NCI-H526 (cell line): ENCODE data around the gene CDYL2.
"Not testable (repeated sequence)": the region's sequence is repeated elsewhere in the genome, so short reads cannot be mapped to it uniquely, and the experiment has no call there.

Experiments
- DNase-seq, 2 experiments: peaks; one replicate each; lab custom pipeline; 2025; lab: John Stamatoyannopoulos, UW

CDYL2 gene

GRCh38 chr16:80744856-80745255 is 59.5 kb downstream of the CDYL2 start:
- DNase-seq, result no peak

- DNase-seq, result no peak
These were observed 60.6 kb downstream of the CDYL2 start for GRCh38 chr16:80743772-80744171.

DNA sequence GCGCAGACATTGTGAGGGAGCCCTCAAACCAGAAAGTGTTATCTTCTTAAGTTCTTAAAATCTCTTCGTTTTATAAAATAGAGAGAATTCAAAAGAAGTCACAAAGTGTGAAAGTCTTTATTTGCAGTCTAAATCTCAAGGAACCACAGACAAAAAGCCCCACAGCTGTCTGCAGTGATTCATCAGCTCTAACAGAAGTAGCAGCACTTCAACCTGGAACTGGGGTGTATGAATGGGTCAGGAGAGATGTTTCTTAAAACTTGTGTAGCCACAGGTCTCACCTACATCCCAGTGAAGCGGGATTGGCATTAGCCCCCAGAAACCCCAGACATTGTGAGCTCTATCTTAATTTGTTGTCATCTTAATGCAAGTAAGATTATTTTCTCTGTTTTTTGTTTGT is 61.1 kb downstream of the CDYL2 start:
- no peak for DNase-seq

DNA sequence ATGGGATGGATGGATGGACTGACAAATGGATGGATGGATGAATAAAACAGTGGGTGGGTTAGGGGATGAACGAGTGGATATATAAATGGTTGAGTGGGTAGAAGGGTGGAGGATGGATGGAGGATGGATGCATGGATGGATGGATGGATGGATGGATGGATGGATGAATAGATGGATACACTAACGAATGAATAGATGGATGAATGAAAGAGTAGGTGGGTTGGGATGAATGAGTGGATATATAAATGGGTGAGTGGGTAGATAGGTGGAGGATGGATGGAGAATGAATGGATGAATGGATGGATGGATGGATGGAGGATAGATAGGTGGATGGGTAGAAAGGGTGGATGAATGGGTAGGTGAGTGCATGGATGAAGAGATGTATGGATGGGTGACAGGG is 62.1 kb downstream of the CDYL2 start:
- DNase-seq, result no peak

- DNase-seq, result no peak
These were observed 62.7 kb downstream of the CDYL2 start for GRCh38 chr16:80741724-80742123.

- no peak for DNase-seq
These were observed 64.9 kb downstream of the CDYL2 start for GRCh38 chr16:80739523-80739922.

- no peak for DNase-seq
These were observed 65.9 kb downstream of the CDYL2 start for GRCh38 chr16:80738521-80738920.

GRCh38 chr16:80735846-80736245 is 68.6 kb downstream of the CDYL2 start:
- no peak for DNase-seq

DNA sequence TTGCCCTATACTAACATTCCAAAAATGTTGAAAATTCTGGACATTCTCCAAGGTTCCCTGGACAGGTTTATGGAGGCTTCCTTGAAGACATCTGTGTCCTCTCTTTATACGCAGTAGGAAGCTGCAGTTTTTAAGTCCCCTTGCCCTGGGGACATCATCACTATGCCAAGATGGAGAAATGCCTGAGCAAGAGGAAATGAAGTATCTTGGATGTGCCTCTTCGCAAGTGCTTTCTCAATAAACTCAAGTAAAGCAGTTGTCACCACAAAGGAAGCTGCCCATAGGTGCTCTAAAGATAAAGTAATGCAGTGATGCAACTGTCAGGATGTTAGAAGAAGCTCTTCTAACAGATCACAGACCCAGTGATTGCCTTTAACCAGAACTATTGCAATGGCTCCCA is 71.0 kb downstream of the CDYL2 start:
- DNase-seq, result no peak

GRCh38 chr16:80731915-80732314 is 72.5 kb downstream of the CDYL2 start:
- DNase-seq, result no peak

- DNase-seq, result not testable (repeated sequence)
These were observed 77.2 kb downstream of the CDYL2 start for GRCh38 chr16:80727066-80727763.

DNA sequence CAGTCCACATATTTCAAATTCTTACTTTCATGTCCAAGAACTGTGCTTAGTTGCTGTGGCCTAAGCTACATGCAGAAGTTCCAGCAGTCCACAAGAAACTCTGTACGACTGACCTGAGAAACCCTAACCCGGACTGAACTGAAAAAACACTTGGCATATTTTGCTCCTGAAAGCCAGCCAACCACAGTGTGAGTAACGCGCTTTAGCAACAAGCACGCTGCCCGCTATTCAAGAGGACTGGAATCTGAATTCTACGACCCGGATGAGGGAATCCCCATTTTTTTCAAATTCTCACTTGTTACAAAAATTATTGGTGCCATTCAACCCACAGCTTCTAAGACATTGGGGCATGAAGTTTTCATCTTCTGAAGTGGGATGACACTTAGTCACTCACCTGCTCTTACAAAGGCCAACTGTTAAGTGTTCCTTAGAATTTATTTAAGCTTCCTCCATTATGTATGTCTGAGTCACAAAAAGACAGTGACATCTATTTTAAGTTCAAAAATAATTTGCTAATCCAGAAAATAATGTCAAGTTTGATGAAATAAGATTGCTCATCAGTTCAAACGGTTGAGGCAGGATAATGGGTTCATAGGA is 78.7 kb downstream of the CDYL2 start:
- DNase-seq, result no peak

DNA sequence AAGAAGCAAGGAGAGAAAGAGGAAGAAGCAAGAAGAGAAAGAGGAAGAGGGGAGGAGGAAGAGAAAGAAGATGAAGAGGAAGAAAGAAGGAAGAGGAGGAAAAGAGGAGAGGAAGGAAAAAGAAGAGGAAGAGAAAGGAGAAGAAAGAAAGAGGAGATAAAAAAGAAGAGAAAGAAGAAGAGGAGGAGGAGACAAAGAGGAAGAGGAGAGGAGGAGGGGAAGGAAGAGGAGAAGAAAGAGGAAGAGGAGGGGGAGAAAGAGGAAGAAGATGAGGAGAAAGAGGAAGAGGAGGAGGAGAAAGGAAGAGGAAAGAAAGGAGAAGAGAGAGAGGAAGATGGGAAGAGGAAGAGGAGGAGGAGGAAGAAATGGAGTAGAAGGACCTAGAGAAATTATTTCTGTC is 80.4 kb downstream of the CDYL2 start:
- DNase-seq, result no peak

- no peak for DNase-seq
These were observed 81.3 kb downstream of the CDYL2 start for GRCh38 chr16:80723091-80723490.

DNA sequence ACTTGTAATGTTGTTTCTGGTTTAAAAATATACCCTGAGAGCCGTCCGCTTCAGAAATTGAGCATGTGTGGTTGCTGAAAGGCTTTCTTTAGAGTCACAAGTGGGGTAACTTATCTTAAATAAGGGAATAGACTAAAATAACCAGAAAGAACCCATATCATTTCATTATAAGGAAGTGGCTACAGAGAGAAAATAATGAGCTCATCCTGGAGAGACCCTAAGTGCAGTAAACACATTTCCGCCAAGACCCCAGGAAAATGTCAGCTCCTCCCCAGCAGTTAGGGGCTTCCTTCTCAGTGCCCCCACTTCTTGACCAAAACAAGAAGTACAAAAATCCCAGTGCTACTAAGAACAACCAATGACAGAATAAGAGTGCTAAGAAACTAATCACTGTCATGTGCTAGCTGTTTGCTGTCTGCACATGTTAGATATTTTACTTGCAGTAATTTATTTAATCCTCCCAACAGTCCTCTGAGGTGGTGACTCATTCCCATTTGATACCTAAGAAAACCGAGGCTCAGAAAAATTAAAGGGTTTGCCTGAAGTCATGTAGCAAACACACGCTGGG is 83.5 kb downstream of the CDYL2 start:
- DNase-seq, result no peak

DNA sequence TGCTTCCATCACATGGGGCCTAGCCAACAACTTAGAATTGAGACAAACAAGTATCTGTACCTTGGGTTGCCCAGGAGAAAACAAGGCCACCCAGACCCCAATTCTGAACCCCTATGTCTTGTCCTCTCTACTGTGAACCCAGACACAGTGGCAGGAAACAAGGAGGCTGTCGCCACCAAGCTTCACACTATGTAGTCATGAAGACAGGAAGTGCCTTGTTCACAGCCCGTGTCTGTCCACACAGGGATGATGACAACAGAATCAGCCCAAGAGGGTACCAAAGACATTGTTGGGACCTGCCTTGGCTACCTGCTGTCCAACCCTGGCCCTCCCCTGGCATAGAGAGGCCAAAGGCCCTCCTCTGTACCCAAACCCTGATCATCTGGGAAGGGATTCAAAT is 84.8 kb downstream of the CDYL2 start:
- no peak for DNase-seq

GRCh38 chr16:80718480-80719220 is 85.7 kb downstream of the CDYL2 start:
- DNase-seq, result no peak

GRCh38 chr16:80717611-80718010 is 86.8 kb downstream of the CDYL2 start:
- DNase-seq, result no peak

DNA sequence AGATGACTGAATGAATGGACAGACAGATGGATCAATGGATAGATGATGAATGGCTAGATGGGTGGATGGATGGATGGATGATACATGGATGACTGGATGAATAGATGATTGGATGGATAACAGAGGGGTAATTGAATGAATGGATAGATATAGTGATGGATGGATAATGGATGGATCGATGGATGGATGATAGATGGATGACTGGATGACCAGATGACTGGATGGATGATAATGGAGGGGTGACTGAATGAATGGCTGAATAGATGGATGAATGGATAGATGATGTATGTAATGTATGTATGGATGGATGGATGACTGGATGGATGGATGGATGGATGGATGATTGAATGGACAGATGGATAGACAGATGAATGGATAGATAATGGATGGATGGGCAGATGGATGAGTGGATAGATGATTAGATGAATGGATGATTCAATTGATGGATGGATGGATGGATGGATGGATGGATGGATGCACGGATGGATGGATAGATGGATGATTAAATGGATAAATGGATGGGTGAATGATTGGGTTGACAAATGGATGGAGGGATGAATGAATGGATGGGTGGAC is 87.7 kb downstream of the CDYL2 start:
- no peak for DNase-seq

DNA sequence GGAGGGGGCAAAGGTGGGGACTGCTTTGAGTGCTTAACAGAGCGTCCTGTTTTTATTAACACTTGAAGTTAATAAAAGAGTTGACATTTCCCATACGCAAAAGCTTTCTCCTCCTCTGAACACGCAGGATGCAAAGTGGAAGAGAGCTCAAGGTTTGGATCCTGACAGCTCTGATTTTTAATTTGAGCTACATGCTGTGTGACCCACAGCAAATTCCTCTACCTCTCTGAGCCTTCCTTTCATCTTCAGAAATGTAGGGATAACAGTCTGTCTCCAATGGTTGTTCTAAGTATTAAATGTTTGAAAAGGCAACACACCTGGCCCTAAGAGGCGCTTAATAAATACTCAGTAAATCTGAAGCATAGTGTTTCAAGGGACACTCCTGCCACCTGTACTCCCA is 93.0 kb downstream of the CDYL2 start:
- no peak for DNase-seq

DNA sequence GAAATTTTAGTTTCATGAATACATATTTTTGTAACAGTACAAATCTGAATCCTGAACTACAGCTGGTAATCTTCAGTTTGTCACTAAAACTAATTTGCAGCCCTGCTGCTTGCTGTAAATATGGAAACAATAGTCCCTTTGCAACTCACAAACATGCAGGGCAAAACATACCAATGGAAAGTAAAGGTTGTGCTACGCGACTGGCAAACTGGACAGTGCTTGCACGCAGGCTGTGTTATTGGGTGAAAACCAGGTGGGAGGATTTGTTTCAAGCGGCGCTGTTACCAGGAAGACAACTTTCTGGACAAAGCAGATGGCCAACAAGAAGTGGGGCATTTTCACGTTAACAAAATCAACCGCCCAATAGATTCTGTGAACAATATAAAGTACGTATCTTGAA is 93.5 kb downstream of the CDYL2 start:
- DNase-seq, result no peak

DNA sequence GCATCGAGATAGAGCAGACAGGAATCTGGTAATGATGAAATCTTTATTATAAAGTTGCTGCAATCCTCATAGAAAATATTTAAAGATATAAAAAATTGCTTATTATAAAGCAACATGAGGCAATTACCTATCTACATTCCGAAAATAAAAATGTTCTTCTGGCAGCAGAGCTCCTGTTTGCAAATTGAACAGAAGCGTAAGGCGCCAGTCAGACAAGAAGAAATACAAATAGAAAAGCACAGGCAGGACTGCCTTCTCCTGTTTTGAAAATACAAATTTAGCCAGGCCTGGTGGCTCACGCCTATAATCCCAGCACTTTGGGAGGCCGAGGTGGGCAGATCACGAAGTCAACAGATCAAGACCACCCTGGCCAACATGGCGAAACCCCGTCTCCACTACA is 95.6 kb downstream of the CDYL2 start:
- no peak for DNase-seq

DNA sequence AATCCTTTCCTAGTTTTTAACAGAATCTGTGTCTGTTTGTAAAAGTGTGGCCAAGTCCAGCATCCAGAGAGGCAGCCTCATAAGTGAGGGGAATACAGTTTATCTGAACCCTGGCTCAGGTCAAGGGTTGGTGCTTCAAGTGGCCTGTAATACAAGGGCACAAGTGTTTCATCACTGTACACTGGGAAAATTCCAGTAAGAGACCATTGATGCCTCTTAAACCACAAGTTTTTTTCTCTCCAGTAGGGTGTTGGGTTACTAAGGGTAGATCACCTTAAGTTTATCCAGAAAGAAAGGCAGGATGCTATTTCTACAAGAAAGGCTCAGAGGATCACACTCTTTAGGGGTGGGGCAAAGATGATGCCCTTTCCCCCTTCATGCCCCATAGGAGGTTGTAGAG is 96.7 kb downstream of the CDYL2 start:
- no peak for DNase-seq
